ENCODE measurements around the gene TTC6.

The TTC6 gene

GRCh38 chr14:37583358-37584210 is 11.8 kb upstream of the TTC6 start:
- H3K27me3 ChIP-seq (ENCODE audit: insufficient read depth, low read depth, severe bottlenecking): peaks cover 70% of the 10 kb centered on the region
- DNase-seq: no peak
- H3K9me3 ChIP-seq (ENCODE audit: severe bottlenecking): no peaks in the 10 kb centered on the region
- no peak overlapping the region for H3K4me3 ChIP-seq (ENCODE audit: low read depth, low read length)
- no peak overlapping the region for H3K27ac ChIP-seq
- H3K36me3 ChIP-seq: no peaks in the 10 kb centered on the region
- TF ChIP-seq CTCF (IDR thresholded peaks at IDR 0.05; ENCODE audit: low read depth, low read length): no peak

GRCh38 chr14:37584211-37585100 is 11.0 kb upstream of the TTC6 start:
- peaks cover 74% of the 10 kb centered on the region for H3K27me3 ChIP-seq (ENCODE audit: insufficient read depth, low read depth, severe bottlenecking)
- peak overlapping the region; percentile 8 for H3K4me3 ChIP-seq (ENCODE audit: low read depth, low read length)
- DNase-seq: no peak
- no peaks in the 10 kb centered on the region for H3K36me3 ChIP-seq
- H3K9me3 ChIP-seq (ENCODE audit: severe bottlenecking): no peaks in the 10 kb centered on the region
- H3K27ac ChIP-seq: no peak overlapping the region
- TF ChIP-seq CTCF (IDR thresholded peaks at IDR 0.05; ENCODE audit: low read depth, low read length): no peak

GRCh38 chr14:37585101-37585511 is 10.3 kb upstream of the TTC6 start:
- Histone ChIP-seq H3K27ac (no peak overlapping the region), H3K36me3 (no peaks in the 10 kb centered on the region), H3K27me3 (ENCODE audit: insufficient read depth, low read depth, severe bottlenecking) (peaks cover 77% of the 10 kb centered on the region), H3K9me3 (ENCODE audit: severe bottlenecking) (no peaks in the 10 kb centered on the region), H3K4me3 (ENCODE audit: low read depth, low read length) (peak overlapping the region; percentile 8; the same call in 1 of the 2 replicates)
- no peak for TF ChIP-seq CTCF (IDR thresholded peaks at IDR 0.05; ENCODE audit: low read depth, low read length)
- peak; percentile 18 for DNase-seq

- H3K9me3 ChIP-seq (ENCODE audit: severe bottlenecking): no peaks in the 10 kb centered on the region
- no peak overlapping the region for H3K4me3 ChIP-seq (ENCODE audit: low read depth, low read length)
- no peak for DNase-seq
- peaks cover 82% of the 10 kb centered on the region for H3K27me3 ChIP-seq (ENCODE audit: insufficient read depth, low read depth, severe bottlenecking)
- TF ChIP-seq CTCF (IDR thresholded peaks at IDR 0.05; ENCODE audit: low read depth, low read length): no peak
- no peak overlapping the region for H3K27ac ChIP-seq
- H3K36me3 ChIP-seq: no peaks in the 10 kb centered on the region; the same call in 1 of the 2 replicates
These were observed 9.2 kb upstream of the TTC6 start for GRCh38 chr14:37585971-37586796.

- Histone ChIP-seq H3K27ac (no peak overlapping the region), H3K9me3 (ENCODE audit: severe bottlenecking) (no peaks in the 10 kb centered on the region), H3K4me3 (ENCODE audit: low read depth, low read length) (no peak overlapping the region), H3K36me3 (no peaks in the 10 kb centered on the region; the same call in 1 of the 2 replicates), H3K27me3 (ENCODE audit: insufficient read depth, low read depth, severe bottlenecking) (peaks cover 87% of the 10 kb centered on the region)
- DNase-seq: no peak
- no peak for TF ChIP-seq CTCF (IDR thresholded peaks at IDR 0.05; ENCODE audit: low read depth, low read length)
These were observed 8.7 kb upstream of the TTC6 start for GRCh38 chr14:37586797-37587130.
